GM21526 (cell line): ENCODE data around the gene HSD17B1.
"Not testable (repeated sequence)": the region's sequence is repeated elsewhere in the genome, so short reads cannot be mapped to it uniquely, and the experiment has no call there.

ENCODE experiments used
- ATAC-seq: cut with Tn5 transposase; IDR thresholded peaks from one replicate; pipeline ENCODE4 v1.9.1; 2021; ENCODE audit warnings: moderate library complexity; ENCODE audit not compliant: unreplicated experiment, low FRiP score

HSD17B1 gene

DNA sequence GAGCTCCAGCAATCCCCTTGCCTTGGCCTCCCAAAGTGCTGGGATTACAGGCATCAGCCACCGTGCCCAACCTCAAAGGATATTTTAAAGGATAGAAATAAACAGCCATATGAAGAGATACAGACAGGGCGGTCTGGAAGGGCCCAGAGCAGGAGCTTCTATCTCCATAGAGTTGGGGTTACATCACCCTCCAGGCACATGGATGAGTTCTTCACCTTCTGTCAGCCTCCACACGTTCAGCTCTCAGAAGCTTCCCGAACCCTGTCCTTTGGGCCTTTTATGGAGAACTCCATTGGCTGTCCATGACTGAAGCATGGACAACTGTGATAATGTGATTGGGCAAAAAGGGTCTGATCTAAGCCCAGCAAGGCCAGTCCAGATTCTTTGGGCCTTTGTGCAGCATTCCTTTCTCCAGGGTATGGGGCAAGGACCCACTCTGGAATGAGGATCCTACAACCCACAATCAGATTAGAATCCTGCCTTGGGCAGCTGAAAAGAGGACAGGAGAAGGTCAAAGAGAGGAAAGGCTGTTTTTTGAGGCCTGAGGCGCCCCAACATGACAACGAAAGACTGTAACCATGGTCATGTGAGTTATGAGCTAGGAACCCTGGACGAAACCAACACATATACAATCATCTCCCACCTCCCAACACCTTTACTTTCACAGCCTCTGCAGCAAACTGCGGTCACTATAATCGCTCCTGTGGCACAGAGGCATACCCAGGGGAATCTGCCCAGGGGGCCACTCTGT is 6.8 kb upstream of the HSD17B1 start:
- not testable (repeated sequence) for ATAC-seq

DNA sequence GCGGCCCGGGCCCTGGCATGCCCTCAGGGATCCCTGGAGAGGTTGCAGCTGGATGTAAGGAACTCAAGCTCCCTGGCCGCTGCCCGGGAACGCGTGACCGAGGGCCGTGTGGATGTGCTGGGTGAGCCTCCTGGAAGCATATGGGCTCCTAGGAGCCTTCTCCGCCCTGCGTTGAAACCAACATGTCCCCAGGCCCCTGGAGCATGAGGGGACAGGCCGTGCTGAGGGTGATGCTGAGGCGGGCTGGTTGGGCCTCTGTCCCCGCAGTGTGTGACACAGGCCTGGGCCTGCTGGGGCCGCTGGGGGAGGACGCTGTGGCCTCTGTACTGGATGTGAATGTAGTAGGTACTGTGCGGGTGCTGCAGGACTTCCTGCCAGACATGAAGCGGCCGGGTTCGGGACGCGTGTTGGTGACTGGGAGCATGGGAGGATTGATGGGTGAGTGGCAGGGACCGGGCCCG is 5.7 kb upstream of the HSD17B1 start:
- no peak for ATAC-seq

DNA sequence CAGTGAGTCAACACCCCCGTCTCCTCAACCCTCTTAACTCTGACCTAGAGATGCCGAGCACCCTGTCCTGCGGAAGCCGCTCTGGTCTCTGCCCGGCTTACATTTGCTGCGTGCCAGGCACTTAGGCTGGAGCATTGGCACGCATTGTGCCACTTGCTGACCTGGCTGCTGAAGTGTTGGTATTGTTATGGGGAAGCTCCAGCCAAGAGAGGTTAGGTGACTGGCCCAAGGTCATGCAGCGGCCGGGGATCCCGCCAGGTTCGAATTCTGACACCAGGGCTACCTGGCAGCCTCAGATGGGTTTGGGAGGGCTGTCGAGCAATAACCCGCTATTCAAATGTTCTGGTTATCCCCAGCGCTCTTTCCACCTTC is 5.0 kb upstream of the HSD17B1 start:
- ATAC-seq, result no peak

DNA sequence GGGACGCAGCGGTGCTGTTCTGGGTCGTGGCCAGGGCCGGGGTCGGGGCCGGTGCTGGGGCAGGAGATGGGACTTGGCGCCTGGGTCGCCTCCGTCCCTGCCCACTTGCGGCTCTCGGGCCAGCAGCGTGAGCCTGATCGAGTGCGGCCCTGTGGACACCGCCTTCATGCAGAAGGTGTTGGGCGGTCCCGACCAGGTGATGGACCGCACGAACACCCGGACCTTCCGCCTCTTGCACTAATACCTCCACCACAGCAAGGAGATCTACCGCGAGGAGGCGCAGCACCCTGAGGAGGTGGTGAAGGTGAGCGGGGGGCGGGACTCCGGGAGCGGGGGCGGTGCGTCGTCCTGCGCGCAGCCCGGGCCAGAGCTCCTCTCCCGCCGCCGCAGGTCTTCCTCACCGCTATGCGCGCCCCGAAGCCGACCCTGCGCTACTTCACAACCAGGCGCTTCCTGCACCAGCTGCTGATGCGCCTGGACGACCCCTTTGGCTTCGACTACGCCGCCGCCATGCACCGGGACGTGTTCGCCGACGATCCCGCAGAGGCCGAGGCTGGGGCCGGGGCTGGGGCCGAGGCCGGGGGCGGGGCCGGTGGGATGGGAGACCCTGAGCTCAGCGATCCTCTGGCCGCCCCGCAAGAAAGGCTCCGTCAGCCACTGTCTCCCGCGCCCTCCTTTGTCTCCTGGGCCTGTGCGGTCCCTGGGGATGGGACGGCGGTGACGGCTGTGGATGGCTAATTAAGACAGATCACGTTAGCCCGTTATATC is 4.5 kb upstream of the HSD17B1 start:
- ATAC-seq, result no peak

DNA sequence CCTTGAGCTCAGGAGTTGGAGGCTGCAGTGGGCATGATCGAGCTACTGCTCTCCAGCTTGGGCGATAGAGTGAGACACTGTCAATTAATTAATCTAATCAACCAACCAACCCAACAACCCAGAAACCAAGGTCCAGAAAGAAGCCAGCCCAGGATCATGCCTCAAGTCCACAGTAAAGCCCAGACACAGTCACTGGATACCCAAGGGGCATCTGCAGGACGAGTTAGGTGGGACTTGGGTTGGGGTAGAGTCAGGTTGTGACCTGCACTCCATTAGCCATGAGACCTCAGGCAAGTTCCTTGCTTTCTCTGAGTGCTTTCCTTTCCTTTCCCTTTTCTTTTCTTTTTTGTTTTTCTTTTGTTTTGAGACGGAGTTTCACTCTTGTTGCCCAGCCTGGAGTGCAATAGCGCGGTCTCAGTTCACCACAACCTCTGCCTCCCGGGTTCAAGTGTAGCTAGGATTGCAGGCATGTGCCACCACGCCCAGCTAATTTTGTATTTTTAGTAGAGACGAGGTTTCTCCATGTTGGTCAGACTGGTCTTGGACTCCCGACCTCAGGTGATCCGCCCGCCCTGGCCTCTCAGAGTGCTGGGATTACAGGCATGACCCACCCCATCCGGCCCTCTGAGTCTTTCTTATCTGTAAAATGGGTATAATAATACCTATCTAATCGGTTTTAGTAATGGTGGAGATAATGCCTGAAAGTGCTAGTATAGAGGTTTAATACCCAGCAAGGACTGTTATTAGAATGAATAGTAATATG is 3.5 kb upstream of the HSD17B1 start:
- ATAC-seq, result no peak

DNA sequence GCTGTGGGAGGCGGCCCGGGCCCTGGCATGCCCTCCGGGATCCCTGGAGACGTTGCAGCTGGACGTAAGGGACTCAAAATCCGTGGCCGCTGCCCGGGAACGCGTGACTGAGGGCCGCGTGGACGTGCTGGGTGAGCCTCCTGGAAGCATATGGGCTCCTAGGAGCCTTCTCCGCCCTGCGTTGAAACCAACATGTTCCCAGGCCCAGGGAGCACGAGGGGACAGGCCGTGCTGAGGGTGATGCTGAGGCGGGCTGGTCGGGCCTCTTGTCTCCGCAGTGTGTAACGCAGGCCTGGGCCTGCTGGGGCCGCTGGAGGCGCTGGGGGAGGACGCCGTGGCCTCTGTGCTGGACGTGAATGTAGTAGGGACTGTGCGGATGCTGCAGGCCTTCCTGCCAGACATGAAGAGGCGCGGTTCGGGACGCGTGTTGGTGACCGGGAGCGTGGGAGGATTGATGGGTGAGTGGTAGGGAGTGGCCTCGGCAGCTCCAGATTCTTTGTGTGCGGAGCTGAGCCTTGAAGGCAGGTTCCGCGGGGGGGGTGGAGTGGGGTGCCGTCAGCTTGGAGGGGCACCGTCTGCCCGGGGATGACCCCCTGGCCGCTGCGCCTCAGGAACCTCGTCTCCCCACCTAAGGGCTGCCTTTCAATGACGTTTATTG is 567 bp downstream of the HSD17B1 start:
- ATAC-seq, result no peak

DNA sequence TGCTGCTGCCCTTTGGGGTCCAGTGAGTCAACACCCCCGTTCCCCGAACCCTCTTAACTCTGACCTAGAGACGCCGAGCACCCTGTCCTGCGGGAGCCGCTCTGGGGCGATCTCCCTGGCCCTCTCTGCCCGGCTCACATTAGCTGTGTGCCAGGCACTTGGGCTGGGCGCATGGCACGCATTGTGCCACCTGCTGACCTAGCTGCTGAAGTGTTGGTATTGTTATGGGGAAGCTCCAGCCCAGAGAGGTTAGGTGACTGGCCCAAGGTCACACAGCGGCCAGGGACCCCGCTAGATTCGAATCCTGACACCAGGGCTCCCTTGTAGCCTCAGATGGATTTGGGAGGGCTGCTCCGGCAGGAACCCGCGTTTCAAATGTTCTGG is 1.1 kb downstream of the HSD17B1 start:
- no peak for ATAC-seq

DNA sequence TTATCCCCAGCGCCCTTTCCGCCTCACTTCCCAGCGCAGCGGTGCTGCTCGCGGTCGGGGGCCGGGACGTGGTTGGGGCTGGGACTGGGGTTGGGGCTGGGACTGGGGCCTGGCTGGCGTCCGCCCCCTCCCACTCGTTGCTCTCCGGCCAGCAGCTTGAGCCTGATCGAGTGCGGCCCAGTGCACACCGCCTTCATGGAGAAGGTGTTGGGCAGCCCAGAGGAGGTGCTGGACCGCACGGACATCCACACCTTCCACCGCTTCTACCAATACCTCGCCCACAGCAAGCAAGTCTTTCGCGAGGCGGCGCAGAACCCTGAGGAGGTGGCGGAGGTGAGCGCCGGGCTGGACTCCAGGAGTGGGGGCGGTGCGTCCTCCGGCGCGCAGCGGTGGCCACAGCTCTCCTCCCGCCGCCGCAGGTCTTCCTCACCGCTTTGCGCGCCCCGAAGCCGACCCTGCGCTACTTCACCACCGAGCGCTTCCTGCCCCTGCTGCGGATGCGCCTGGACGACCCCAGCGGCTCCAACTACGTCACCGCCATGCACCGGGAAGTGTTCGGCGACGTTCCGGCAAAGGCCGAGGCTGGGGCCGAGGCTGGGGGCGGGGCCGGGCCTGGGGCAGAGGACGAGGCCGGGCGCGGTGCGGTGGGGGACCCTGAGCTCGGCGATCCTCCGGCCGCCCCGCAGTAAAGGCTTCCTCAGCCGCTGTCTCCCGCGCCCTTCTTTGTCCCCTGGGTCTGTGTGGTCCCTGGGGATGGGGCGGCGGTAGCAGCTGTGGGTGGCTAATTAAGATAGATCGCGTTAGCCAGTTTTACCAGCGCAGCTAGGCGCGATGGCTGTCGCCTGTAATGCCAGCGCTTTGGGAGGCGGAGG is 1.8 kb downstream of the HSD17B1 start:
- peak; percentile 59 for ATAC-seq

DNA sequence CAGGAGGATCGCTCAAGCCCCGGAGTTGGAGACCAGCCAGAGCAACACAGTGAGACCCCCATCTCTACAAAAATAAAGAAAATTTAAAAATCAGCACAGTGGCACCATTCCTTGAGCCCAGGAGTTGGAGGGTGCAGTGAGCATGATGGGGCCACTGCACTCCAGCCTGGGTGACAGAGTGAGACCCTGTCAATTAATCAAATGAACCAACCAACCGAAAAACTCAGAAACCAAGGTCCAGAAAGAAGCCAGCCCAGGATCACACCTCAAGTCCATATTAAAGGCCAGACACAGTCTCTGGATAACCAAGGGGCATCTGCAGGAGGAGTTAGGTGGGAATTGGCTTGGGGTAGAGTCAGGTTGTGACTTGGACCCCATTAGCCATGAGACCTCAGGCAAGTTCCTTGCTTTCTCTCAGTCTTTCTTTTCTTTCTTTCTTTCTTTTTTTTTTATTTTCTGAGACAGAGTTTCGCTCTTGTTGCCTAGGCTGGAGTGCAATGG is 2.4 kb downstream of the HSD17B1 start:
- ATAC-seq, result no peak

DNA sequence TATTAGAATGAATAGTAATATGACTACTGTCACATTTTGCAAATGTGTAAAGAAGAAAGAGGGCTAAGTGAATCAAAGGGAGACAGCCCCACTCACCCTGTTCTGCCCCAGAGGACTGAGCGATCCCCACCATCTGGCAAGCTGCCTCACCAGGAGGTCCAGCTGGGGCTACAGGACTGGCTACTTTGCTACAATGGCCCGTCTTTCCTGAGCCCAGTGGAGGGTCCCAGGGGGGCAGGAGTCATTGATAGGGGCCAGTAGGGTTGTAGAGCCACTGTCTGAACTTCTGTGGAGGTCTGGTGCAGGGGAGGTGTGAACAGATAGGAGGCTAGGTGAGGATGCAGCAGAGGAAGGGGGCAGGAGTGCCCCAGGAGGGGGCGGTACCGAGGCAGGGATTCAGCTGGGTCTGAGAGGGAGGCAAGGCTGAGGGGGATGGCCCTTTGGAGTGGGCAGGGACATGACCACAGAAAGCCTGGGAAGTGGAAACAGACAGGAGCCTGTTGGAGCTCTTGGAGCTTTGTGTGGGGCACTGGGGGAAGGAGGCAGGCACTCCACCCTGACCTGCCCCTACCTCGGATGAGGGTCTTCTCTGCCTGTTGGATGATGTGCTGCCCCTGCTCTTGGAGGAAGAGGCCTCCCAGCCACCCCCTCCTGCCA is 3.4 kb downstream of the HSD17B1 start:
- not testable (repeated sequence) for ATAC-seq

DNA sequence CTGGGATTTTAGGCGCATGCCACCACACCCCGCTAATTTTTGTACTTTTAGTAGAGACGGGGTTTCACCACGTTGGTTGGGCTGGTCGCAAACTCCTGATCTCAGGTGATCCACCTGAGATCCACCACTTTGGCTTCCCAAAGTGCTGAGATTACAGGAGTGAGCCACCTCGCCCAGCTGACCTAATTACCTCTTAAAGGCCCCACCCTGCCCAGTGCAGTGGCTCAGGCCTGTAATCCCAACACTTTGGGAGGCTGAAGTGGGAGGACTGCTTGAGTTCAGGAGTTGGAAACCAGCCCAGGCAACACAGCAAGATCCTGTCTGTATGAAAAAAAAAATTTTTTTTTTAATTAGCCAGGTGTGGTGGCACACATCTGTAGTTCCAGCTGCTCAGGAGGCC is 6.4 kb downstream of the HSD17B1 start:
- no peak for ATAC-seq

DNA sequence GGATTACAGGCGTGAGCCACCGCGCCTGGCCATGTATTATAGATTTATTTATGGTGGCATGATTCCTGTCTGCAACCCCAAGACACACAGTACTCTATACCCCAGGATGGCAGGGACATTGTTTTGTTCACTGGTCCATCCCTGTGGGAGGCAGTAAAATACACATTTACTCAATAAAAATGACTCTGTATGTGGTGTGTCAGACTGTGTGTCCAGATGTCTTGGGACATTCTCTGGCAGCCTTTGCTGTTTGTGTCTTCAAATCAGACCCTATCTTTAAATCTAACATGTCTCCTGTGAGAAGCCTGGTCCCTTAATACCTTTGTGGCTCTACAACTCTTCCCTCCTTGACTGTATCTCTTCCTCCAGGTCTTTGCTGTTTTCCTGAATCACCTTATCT is 7.5 kb downstream of the HSD17B1 start:
- ATAC-seq, result no peak

DNA sequence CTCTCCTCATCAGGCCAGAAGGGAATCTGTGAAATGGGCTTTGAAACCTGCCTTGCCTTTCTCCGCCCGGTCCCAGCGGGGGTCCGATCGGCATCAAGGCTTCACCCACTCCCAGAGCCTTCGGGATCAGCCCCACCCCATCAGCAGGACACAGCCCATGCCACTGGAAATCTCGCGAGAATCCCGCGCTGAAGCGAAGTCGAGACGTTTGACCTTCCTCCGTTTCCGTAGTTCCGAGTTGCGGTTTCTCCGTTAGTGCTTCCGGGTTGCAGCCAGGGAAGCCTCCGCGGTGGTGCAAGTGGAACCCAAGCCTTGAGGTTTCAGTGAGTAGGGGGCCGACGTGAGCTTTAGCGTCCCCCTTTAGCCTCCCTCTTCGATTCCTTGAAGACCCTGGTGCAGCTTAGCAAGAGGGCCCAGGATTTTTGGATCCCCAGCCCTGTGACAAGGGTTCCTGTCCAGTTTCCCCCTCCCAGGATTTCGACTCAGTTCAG is 9.2 kb downstream of the HSD17B1 start, which contains the start of gene COASY:
TSS of gene COASY (plus strand) at position 252 of the 491 bp plus-strand sequence. CDS start 475 bp downstream, outside the sequence.
- ATAC-seq, result no peak

DNA sequence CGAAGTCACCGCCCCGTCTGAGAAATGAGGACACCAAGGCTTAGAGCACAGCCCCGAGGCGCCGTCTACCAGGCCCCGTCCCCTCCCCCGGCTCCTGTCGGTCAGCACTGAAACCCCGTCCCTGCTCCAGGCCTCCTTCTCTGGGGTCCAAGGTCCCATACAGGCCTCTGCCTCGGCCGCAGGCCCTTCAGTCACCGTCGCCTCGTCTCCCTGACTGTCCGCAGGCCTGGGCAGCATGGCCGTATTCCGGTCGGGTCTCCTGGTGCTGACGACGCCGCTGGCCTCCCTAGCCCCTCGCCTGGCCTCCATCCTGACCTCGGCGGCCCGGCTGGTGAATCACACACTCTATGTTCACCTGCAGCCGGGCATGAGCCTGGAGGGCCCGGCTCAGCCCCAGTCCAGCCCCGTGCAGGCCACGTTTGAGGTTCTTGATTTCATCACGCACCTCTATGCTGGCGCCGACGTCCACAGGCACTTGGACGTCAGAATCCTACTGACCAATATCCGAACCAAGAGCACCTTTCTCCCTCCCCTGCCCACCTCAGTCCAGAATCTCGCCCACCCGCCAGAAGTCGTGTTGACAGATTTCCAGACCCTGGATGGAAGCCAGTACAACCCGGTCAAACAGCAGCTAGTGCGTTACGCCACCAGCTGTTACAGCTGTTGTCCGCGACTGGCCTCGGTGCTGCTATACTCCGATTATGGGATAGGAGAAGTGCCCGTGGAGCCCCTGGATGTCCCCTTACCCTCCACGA is 9.8 kb downstream of the HSD17B1 start:
- no peak for ATAC-seq

DNA sequence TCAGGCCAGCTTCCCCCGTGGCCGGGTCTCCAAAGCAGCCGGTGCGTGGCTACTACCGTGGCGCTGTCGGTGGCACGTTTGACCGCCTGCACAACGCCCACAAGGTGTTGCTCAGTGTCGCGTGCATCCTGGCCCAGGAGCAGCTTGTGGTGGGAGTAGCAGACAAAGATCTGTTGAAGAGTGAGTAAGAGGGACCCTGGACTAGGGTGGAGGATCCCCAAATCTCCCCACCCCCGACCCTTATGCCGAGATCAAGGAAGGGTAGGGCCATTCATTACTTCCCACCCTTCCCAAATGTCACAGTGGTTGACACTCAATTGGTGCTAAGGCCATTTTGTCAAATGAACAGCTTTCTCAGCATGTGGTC is 10.4 kb downstream of the HSD17B1 start:
- ATAC-seq, result no peak

DNA sequence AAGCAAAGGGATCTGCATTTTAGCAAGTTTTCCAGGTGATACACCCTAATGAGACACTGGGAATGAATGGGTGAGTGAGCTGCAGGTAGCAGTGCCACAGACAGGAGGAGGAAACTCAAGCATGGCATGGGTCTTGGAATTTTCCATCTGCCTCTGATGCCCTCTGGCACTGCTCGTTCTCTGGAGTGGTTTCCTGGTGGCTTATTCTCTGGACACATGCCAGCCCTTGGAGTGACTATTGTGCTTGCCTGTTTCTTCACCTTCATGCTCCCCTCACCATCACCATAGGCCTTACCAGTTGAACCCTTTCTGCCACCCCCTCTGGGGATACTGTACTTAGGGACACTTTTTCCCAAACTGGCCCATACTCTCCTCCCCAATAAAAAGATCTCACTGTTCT is 10.8 kb downstream of the HSD17B1 start:
- ATAC-seq, result no peak

DNA sequence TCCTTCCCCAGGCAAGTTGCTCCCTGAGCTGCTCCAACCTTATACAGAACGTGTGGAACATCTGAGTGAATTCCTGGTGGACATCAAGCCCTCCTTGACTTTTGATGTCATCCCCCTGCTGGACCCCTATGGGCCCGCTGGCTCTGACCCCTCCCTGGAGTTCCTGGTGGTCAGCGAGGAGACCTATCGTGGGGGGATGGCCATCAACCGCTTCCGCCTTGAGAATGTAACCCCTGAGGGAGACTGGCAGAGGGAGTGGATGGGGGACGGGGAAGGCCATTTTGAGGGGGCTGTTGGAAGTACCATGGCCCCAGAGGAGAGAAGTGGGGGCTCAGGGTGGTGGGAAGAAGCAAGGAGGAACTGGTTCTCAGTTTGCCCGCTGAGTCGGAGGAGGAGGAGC is 11.2 kb downstream of the HSD17B1 start:
- ATAC-seq, result no peak

DNA sequence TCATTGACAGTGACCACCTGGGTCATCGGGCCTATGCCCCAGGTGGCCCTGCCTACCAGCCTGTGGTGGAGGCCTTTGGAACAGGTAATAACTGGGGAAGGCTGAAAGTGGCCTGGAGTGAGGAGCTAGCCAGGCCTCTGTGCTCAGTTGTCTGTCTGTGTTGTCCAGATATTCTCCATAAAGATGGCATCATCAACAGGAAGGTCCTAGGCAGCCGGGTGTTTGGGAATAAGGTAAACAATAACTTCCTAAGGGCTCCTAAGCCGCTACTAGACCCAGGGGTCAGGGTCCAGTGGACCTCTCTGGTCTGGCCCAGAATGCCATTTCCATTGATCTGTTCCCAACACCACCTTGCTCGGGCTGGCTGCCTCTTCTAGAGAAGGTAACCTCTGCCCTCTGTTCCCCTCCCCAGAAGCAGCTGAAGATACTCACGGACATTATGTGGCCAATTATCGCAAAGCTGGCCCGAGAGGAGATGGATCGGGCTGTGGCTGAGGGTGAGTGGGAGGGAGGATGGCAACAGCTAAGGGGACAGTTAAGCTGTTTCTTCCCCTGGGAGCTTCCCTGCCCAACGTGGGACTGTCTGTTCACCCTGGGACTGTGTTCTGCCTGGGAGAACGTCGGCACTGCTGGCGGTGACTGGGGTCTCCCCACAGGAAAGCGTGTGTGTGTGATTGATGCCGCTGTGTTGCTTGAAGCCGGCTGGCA is 12.2 kb downstream of the HSD17B1 start:
- ATAC-seq, result no peak
